GM19455 (cell line): ENCODE results near the gene NFATC4.
"Not testable (repeated sequence)": the region's sequence is repeated elsewhere in the genome, so short reads cannot be mapped to it uniquely, and the experiment has no call there.

Experiments used
- ATAC-seq: cut with Tn5 transposase; IDR thresholded peaks from one replicate; pipeline ENCODE4 v1.9.1; 2021; ENCODE audit not compliant: unreplicated experiment

The NFATC4 gene

DNA sequence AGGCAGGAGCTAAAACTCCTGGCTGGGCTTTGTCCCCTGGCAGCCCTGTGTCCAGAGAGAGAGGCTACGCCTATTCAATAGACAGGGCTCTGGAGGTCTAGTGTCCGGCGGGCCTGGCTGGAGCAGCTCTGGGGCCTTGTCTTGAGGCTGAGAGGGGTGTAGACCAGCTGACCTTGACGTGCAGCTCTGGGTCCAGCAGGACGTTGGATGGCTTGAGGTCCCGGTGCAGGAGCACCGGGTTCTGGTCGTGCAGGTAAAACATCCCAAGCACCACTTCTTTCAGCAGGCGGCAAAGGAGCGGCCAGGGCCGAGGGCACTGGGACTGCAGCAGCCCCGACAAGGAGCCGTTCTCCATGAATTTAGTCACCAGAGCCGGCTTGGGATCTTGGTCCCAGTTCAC is 29.1 kb upstream of the NFATC4 start:
- ATAC-seq: no peak

DNA sequence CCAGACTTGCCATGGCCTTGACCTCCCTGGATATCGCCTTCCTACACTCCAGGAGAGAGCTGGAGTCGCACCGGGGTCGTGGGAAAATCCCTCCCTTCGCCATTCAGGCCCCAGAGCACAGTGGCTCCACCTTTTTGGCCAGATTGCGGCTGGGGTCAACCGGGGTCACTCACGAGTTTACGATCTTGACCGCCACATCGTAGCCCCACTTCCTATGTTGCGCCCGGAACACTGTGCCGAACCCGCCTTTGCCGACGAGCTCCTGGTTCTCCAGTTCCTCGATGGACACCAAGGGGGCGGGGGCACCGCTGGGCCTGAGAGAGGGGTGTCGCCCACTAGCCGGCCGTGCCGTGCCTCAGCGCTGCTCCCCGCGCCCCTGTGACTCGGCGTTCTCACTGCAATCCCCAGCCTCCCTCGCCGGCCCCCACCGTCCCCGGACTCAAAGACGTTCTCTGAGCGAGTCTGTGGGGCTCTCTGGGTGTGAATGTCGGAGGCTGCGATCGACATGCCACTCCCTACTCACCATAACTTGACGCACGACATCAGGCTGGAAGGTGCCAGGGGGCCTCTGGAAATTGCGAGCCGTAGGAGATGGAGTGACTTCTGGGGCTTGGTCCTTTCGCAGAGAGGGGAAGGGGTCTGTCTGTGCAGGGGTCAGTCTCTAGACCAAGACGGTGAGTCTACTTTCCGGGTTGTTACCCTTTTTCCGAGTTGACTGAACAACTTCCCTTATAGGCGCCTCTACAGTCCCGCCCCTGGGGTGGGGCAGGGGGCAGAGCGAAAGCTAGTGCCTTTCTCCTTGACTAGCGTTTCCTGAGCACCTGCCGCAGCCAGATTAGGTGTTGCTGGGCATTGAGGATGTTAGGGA is 28.5 kb upstream of the NFATC4 start, which contains the start of gene RIPK3:
Gene RIPK3, minus strand, starts transcription at position 708 of the 868 bp plus-strand sequence. Its CDS starts 165 bp downstream, at position 543.
- ATAC-seq: peak; percentile 88

DNA sequence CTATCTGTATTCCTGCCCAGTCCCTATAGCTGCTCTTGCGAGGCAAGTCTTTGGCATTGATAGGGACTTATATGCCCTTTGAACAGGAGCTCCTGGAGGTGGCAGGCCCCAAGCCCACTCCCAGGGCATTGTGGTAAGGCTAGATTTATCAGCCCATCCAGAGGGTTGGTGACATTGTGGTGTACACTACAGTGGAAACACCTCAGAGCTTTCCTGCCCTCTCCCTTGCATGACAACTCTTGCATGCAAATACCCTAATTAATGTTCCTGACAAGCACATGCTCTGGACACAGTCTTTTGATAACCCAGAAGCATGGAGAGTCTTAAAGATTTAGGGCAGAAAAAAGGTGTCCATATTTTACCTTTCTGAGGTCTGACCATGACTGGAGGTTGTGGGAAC is 27.4 kb upstream of the NFATC4 start:
- ATAC-seq: no peak

DNA sequence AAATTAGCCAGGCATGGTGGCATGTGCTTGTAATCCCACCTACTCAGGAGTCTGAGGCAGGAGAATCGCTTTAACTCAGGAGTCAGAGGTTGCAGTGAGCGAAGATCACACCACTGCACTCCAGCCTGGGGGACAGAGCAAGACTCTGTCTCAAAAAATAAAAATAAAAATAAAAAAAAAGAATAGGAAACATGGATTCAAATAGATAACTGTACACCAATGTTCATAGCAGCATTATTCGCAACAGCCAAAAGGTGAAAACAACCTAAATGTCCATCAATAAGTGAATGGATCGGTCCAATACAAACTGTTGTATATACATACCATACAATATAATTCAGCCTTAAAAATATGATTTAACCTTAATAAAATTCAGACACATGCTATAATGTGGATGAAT is 25.1 kb upstream of the NFATC4 start:
- ATAC-seq: no peak

DNA sequence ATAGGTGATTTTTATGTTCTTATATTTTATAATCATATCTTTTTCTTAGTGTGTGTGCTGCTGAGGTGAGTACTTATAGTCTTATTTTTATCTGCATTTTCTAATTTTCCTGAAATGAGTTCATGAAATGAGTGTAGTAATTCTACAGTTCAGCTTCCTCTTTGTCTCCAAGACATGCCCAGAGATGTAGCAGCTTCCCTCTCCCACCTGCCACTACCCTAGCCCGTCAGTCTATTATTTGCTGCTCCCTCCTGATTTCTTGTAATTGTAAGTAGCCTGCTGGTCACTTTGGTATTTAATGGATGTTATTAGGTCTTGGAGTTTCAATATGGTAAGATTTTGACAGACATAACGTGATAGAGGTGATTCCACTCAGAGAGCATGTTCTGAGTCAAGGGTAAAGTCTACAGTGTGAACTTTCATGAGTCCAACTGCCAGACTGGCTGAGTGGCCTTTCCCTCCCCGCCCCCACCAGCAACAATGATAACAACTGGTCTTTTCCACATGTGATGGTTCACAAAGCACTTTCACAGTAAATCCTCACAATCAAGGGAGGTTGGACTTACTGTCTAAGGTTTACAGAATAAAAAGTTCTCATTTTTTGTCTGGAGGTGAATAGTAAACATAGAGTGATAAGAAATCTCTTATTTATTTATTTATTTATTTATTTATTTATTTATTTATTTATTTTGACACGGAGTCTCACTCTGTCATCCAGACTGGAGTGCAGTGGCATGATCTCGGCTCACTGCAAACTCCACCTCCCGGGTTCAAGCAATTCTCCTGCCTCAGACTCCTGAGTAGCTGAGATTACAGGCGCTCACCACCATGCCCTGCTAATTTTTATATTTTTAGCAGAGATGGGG is 24.0 kb upstream of the NFATC4 start:
- no peak for ATAC-seq

DNA sequence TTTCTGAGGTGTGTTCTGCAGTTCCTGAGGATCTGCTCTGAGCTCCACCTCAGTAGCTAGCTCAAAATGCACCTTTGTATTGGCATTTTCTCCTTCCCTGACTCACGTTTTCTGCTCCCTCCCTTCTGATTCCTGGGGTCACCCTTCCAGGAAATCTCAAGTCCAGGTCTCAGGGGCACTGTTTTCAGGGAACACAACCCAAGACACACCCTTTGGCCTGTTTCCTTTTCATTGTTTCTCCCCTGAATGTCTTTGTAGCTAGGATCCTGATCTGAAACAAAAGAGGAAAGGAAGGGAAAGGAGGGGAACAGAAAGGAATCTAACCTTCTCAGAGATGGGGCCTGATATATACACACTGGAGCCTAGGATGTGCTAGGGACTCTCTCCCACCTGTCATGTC is 20.9 kb upstream of the NFATC4 start:
- ATAC-seq: no peak

DNA sequence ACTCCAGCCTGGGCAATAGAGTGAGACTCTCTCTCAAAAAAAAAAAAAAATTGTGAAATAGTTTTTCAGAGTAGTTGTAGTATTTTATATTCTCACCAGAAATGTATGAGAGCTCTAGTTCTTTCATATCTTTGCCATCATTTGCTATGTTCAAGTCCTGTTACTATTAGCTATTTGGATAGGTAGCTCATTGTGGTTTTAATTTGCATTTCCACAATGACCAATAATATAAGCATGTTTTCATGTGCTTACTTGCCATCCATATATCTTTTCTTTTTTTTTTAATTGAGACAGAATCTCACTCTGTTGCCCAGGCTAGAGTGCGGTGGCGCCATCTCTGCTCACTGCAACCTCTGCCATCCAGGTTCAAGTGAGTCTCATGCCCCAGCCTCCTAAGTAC is 19.8 kb upstream of the NFATC4 start:
- ATAC-seq: no peak

DNA sequence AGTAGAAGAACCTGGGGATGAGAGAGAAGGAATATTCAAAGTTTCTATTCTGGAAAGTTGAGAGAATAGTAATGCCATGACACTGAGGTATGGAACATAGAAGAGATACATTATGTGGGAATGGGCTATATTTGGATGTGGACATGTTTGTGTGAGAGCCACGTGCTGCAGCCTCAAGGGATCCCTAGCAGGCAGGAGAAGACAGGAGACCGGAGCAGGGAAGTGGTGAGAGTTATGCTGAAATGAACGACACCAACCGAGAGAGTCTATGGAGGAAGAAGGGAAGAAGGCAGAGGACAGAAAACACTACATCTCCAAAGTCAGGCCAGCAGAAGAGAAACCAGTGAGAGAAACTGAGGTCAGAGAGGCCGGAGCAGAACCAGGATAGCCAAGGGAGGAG is 18.2 kb upstream of the NFATC4 start:
- ATAC-seq: no peak

DNA sequence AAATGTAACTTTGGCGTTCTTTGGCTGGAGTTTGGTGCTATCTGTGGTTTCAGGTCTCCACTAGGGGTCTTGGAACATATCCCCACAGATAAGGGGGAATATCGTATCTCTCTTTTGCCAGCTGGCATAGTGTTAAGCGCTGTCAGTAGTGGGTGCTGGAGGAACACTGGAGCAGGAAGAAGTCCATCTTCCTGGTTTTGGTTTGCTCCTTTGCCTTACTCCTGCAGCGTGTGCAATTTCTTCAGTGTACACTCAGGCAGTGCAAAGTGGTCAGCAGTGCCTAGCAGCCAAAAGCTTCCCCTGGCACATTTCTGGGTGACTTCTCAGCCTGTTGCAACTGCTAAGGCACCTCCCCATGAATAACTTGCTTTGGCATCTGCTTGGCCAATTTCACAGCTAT is 16.5 kb upstream of the NFATC4 start:
- no peak for ATAC-seq

DNA sequence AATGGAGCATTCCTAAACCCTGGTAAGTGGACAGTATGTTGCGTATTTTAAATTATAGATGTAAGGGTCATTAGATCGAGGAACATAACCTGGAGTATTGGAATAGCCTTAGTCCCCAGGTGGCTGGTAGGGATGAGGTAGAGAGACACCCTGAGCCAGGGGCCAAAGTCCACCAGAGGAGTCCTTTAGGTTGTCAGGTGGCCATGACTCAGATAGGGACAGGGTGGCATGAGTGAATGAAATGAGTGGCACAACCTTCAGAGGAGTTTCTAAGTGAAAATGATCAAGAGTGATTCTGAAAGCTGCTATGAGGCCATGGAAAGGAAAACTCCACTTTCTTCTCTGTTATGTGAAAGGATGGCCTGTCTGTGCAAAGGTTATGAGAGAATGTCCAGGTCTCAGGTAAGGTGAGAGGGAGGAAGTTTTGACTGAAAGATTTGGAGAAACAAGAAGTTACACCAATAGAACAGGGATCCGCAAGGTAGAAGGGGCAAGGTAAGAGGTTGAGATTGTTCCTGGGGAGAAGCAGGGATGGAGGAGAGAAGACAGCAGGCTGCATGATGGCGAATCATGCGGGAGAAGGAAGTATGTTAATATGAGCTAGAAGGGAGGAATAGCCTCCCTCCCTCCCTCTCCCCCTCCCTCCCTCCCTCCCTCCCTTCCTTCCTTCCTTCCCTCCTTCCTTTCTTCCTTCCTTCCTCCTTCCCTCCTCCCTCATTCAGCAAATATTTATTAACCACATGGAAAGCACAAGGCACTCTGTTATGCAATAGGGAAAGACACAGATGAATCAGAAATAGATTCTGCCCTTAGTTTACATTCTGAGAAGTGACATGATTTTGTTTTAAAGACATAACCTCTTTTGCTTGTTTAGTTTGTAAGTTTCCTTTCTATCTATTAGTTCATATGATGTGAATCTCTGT is 14.2 kb upstream of the NFATC4 start:
- ATAC-seq: no peak

DNA sequence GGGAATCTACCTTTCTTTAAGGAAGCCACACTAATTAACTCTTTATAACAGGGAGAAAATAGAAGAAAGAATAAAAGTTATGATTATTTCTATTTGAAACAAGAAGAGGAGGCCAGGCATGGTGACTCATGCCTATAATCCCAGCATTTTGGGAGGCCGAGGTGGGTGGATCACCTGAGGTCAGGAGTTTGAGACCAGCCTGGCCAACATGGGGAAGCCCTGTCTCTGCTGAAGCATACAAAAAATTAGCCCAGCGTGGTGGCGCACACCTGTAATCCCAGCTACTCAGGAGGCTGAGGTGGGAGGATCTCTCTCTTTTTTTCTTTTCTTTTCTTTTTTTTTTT is 13.5 kb upstream of the NFATC4 start:
- not testable (repeated sequence) for ATAC-seq

DNA sequence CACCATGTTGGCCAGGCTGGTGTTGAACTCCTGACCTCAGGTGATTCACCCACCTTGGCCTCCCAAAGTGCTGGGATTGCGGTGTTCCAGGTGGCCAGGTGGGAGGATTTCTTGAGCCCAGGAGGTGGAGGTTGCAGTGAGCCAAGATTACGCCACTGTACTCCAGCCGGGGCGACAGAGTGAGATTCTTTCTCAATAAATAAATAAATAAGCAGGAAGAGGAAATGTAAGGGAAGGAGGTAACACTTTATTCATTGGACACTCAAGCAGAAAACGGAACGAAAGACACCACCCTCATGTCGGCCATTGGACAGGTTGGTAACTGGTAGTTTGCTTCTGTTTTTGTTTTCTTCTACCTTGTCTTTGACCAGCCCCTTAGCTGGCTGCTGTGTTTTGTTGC is 13.0 kb upstream of the NFATC4 start:
- no peak for ATAC-seq

DNA sequence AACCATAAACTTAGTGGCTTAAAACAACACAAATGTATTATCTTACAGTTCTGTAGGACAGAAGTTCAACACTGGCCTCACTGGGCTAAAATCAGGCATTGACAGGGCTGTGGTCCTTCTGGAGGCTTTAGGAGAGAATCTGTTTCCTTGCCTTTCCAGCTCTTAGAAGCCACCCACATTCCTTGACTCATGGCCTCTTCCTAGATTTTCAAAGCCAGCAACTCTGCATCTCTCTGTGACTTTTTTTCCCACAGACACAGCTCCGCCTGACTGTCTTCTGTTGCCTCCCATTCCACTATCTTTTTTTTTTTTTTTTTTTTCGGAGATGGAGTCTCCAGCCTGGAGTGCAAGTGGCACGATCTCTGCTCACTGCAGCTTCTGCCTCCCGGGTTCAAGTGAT is 11.8 kb upstream of the NFATC4 start:
- no peak for ATAC-seq

DNA sequence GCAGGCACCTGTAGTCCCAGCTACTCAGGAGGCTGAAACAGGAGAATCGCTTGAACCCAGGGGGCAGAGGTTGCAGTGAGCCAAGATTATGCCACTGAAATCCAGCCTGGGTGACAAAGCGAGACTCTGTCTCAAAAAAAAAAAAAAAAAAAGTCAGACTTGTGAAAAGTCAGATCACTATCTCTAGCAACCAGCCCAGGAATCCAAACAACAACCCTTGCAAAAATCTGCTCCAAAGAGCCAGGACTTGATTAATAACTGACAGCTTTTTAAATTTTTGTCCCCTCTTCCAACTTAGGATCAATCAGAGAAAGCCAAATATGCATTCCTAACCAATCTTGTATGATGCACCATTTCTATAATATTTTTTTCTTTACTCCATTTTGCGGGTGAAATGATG is 7.7 kb upstream of the NFATC4 start:
- no peak for ATAC-seq

DNA sequence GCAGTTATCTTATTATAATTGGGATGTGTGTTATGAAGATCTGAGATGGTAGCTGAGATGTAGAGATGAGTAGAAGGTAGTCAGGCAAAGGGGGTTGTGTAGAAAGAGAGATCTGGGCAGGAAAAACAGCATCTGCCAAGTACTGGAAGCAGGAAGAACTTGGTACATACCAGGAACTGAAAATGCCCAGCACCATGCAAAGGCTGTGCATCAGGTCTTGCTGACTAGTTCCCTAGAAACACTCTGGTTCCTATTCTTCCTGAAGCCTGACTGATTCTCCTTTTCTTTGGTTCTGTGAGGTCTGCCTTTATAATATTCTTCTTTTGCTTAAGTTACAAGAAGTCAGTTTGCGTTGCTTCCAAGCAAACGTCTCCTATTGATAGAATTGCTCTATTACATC is 6.7 kb upstream of the NFATC4 start:
- ATAC-seq: no peak

DNA sequence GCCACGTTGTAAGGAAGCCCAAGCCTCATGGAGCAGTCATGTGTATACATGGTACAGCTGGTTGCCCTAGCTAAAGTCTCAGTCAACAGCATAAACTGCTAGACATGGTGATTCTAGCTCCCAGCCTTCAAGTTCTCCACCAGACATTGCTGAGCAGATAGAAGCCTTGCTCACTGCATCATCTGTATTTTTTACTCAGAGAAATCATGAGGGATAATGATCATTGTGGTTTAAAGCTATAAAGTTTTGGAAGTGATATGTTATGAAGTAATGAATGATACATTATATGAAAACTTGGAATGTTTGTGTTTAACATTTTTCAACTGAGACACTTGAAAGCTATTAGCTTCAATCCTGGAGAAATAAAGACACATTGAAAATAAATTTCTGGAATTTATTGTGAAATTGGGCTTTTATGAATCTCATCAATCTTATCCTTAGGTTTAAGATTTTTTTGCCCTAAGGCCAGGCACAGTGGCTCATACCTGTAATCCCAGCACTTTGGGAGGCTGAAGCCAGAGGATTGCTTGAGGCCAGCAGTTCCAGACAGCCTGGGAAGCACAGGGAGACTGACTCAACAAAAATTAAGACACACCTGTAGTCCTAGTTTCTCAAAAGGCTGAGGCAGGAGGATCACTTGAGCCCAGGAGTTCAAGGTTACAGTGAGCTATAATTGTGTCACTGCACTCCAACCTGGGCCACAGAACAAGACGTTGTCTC is 5.6 kb upstream of the NFATC4 start:
- ATAC-seq: no peak

DNA sequence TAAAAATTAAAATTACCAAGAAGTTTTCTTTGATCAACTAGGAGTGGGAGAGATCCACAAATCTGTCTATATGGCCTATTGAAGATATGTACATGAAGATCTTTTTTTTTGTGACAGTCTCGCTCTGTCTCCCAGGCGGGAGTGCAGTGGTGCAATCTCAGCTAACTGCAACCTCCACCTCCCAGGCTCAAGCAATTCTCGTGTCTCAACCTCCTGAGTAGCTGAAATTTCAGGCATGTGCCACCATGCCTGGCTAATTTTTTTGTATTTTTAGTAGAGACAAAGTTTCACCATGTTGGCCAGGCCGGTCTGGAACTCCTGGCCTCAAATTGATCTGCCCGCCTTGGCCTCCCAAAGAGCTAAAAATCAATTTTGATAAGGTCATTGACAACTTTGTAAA is 4.6 kb upstream of the NFATC4 start:
- ATAC-seq: no peak

DNA sequence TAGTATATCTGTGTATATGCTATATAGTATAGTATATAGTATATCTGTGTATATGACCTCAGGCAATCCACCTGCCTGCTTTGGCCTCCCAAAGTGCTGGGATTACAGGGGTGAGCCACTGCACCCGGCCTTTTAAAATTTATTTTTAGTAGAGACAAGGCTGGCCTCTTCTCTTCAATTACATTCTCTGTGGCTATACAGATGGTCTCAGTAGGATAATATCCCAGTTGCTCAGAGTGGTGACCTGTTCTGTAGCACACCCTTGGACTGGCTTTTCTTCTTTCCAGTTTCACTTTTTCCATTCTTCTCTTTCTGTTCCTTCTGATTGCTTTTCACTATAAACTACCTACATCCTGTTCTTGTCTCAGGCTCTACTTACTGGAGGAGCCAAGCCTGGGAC is 3.1 kb upstream of the NFATC4 start:
- no peak for ATAC-seq

DNA sequence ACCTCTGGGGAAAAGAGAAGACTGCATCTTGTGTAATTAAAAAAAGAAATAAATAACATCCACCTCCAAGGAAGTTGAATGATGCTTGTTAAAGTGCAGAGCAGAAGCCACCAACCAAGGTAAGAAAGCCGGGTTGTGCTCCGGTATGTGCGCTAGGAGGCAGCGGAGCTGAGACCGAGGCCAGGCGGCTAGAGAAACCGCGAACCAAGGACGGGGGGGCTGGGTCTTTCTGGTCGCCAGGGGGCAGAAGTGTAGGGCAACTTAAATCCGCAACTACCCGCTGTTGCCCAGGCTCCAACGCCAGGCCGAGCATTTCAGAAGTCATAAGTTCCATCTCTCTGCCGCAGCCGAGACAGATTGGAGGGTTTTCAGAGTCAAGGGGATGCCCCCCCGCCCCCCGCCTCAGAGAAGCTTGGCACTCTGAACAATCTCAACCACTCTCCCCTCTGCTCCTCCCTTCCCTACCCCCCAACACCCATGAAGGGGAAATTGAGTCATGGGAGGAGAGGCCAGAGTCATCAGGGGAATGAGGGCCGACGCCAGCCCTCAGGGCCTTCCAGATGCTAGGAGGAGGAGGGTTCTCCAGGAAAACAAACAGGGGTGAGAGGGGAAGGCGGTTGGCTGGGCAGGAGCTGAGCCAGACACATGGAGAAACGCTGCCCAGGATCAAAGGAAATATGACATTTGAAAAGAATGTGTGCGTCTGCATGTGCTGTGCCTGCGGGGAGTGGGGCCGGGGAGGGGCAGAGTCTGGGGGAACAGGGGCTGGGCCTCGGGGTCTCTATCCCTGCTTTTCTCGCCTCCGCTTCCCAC is 2.2 kb upstream of the NFATC4 start:
- ATAC-seq: peak; percentile 50

DNA sequence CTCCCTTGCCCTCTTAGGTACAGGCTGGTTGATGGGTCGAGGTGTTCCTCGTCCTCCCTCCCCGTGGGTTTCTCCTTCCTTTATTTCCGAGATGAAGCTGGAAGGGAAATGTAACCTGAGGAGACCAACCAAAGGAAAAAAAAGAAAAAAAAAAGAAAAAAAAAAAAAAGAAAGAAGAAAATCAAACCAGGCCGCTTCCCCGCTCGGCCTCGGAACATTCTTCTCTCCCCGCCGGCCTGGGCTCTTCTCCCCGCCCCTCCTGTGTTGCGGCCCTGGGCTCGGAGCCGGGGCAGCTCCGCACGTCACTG is 1.6 kb upstream of the NFATC4 start:
- no peak for ATAC-seq
